Osteoblast (primary cell): ENCODE measurements around the gene PLEKHG5. TPM values are rescaled to one million over a fixed set of nuclear protein-coding genes. Genes with fewer than 3 reads are reported as not detected.
A peak's percentile ranks its signal among the peaks of the same experiment; 100 is the strongest.

Source experiments
- DNase-seq: peaks from one replicate; pipeline ENCODE4 v3.0.0; 2011; ENCODE audit warnings: low spot score, mixed read lengths; ENCODE audit not compliant: insufficient read length; ENCODE audit errors: missing footprints
- H2AFZ ChIP-seq: 2 replicates; pipeline ENCODE4 v1.6.0; 2011; ENCODE audit warnings: mild to moderate bottlenecking, low read length
- H3K27ac ChIP-seq: 2 replicates; pipeline ENCODE4 v1.5.1; 2011; ENCODE audit warnings: mild to moderate bottlenecking, low read depth, low read length, moderate library complexity
- H3K27me3 ChIP-seq: 2 replicates; pipeline ENCODE4 v1.6.0; 2012; ENCODE audit warnings: mild to moderate bottlenecking, control low read depth, inconsistent platforms, low read length, moderate library complexity; ENCODE audit not compliant: insufficient read depth
- H3K36me3 ChIP-seq: 2 replicates; pipeline ENCODE4 v1.5.1; 2011; ENCODE audit warnings: mild to moderate bottlenecking, low read length, control low read depth, moderate library complexity; ENCODE audit not compliant: insufficient read depth
- H3K4me1 ChIP-seq: 2 replicates; pipeline ENCODE4 v1.5.1; 2011; ENCODE audit warnings: mild to moderate bottlenecking, low read length, control low read depth, moderate library complexity; ENCODE audit not compliant: insufficient read depth
- H3K4me2 ChIP-seq: 2 replicates; pipeline ENCODE4 v1.6.0; 2011; ENCODE audit warnings: mild to moderate bottlenecking, low read length; ENCODE audit not compliant: insufficient read depth
- H3K4me3 ChIP-seq: fragments of 200-600 bp; sonication (generic); 3 replicates; pipeline ENCODE4 v1.5.1; 2012; ENCODE audit warnings: mild to moderate bottlenecking, low read length, inconsistent platforms; ENCODE audit not compliant: insufficient read depth
- H3K79me2 ChIP-seq: 2 replicates; pipeline ENCODE4 v1.6.0; 2012; ENCODE audit warnings: mild to moderate bottlenecking, low read length, control low read depth, inconsistent platforms; ENCODE audit not compliant: insufficient read depth
- H3K9me3 ChIP-seq: 2 replicates; pipeline ENCODE4 v1.5.1; 2011; ENCODE audit warnings: low read depth, low read length, control low read depth
- H4K20me1 ChIP-seq: 2 replicates; pipeline ENCODE4 v1.6.0; 2012; ENCODE audit warnings: mild to moderate bottlenecking, low read length, control low read depth; ENCODE audit not compliant: insufficient read depth
- total RNA-seq: library from RNA; depleted of rRNA; stranded (reverse); fragments of >200 nt; gene quantifications from 2 replicates; pipeline ENCODE4 v1.2.3, GENCODE V29; 2012
- TF ChIP-seq, protein P1 (sequence below): IDR thresholded peaks from 2 replicates; pipeline ENCODE4 v1.5.1; 2011; ENCODE audit warnings: mild to moderate bottlenecking, low read depth, low read length, moderate library complexity; ENCODE audit errors: extremely low read depth

The PLEKHG5 gene
- total RNA-seq, 1 donor: 11.2 TPM

DNA sequence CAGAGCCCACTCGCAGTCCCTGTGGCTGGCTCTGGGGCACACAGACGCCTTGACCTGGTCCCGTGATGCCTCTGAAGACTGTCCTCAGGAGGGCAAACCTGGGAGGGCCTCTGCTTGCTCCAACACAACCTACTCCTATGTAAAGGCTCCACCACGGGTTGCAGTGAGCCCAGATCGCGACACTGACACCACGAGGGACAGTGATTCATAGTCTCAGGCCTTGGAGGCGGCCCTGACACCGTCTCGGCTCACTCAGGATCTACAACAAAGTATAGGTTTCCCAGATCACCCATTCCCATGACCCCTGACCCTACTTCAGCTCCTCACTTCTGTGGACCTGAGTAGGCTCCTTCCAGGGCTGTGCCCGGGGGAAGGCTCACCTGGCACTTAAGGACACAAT lies 34.8 kb upstream of the PLEKHG5 start:
- H4K20me1 ChIP-seq: no peaks in the 10 kb centered on the region
- no peaks in the 10 kb centered on the region for H3K4me1 ChIP-seq
- H3K36me3 ChIP-seq: peaks cover 39% of the 10 kb centered on the region
- TF ChIP-seq, protein P1, sequence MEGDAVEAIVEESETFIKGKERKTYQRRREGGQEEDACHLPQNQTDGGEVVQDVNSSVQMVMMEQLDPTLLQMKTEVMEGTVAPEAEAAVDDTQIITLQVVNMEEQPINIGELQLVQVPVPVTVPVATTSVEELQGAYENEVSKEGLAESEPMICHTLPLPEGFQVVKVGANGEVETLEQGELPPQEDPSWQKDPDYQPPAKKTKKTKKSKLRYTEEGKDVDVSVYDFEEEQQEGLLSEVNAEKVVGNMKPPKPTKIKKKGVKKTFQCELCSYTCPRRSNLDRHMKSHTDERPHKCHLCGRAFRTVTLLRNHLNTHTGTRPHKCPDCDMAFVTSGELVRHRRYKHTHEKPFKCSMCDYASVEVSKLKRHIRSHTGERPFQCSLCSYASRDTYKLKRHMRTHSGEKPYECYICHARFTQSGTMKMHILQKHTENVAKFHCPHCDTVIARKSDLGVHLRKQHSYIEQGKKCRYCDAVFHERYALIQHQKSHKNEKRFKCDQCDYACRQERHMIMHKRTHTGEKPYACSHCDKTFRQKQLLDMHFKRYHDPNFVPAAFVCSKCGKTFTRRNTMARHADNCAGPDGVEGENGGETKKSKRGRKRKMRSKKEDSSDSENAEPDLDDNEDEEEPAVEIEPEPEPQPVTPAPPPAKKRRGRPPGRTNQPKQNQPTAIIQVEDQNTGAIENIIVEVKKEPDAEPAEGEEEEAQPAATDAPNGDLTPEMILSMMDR: no peak
- no peak overlapping the region for H3K4me3 ChIP-seq
- H3K4me2 ChIP-seq: no peak overlapping the region
- H2AFZ ChIP-seq: no peak overlapping the region
- H3K9me3 ChIP-seq: no peaks in the 10 kb centered on the region
- H3K79me2 ChIP-seq: no peaks in the 10 kb centered on the region
- no peak for DNase-seq
- no peaks in the 10 kb centered on the region for H3K27me3 ChIP-seq
- H3K27ac ChIP-seq: no peak overlapping the region

GRCh38 chr1:6523566-6523965 lies 32.1 kb upstream of the PLEKHG5 start:
- H3K27me3 ChIP-seq: no peaks in the 10 kb centered on the region
- H3K4me2 ChIP-seq: no peak overlapping the region
- H4K20me1 ChIP-seq: no peaks in the 10 kb centered on the region
- TF ChIP-seq, protein P1: peak; percentile 71
- peaks cover 24% of the 10 kb centered on the region for H3K36me3 ChIP-seq
- no peak overlapping the region for H3K27ac ChIP-seq
- no peaks in the 10 kb centered on the region for H3K79me2 ChIP-seq
- H3K9me3 ChIP-seq: no peaks in the 10 kb centered on the region
- no peak overlapping the region for H2AFZ ChIP-seq
- DNase-seq: peak; percentile 90
- H3K4me3 ChIP-seq: no peak overlapping the region
- H3K4me1 ChIP-seq: peaks cover 19% of the 10 kb centered on the region

DNA sequence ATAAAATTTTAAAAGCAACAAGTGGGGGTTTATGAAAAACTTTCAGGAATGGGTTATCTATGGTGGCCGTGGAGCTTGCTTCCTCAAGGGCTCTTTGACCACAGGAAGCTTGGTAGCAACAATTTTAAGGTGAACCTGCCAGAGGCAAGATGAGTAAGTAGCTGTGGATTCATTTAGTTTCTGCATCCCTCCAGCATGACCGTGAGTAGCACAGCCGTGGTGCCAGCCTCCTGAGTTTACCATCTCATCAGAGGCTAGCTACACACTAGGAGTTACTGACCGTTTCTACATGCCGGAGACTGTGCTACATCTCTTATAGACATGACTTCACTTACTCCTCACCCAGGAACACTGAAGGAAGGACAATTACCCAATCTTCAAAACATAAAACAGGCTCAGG lies 30.1 kb upstream of the PLEKHG5 start:
- Histone ChIP-seq H3K9me3 (no peaks in the 10 kb centered on the region), H3K27ac (no peak overlapping the region), H3K36me3 (peaks cover 13% of the 10 kb centered on the region), H2AFZ (no peak overlapping the region), H3K27me3 (no peaks in the 10 kb centered on the region), H3K4me2 (no peak overlapping the region), H4K20me1 (no peaks in the 10 kb centered on the region), H3K4me1 (peaks cover 19% of the 10 kb centered on the region), H3K4me3 (no peak overlapping the region), H3K79me2 (no peaks in the 10 kb centered on the region)
- TF ChIP-seq, protein P1: no peak
- DNase-seq: no peak

- Histone ChIP-seq H3K9me3 (no peaks in the 10 kb centered on the region), H3K27me3 (no peaks in the 10 kb centered on the region), H3K4me1 (peaks cover 19% of the 10 kb centered on the region), H3K4me2 (peak overlapping the region; percentile 23), H4K20me1 (no peaks in the 10 kb centered on the region), H3K79me2 (no peaks in the 10 kb centered on the region), H3K36me3 (no peaks in the 10 kb centered on the region), H3K4me3 (no peak overlapping the region), H2AFZ (no peak overlapping the region), H3K27ac (peak overlapping the region; percentile 13)
- TF ChIP-seq, protein P1: no peak
- DNase-seq: peak; percentile 93
Observed at GRCh38 chr1:6519935-6520671, 28.6 kb upstream of the PLEKHG5 start.
